ENCODE measurements around the gene CPT1B. TPM values are rescaled to one million over a fixed set of nuclear protein-coding genes. Genes with fewer than 3 reads are reported as not detected.

CPT1B gene
- total RNA-seq, 4 donors from 2014 or later: 9.7 to 38.7 (median 14.9) TPM

DNA sequence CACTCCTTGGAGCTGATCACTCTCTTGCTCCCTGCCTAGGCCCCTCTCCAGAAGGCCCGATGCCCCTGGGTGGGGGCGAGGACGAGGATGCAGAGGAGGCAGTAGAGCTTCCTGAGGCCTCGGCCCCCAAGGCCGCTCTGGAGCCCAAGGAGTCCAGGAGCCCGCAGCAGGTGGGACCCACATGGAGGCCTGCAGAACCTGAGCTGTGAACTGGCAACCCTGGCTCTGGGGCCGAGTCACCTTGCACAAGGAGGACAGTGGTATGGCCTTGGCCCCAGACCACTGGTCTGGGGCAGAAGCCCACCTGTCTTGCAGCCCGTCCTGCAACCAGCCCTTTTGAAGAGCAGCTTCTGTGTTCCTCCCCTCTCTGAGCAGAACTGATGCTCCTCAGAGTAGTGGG lies 59.1 kb downstream of the CPT1B start:
- TF ChIP-seq CTCF (IDR thresholded peaks at IDR 0.05) (no peak), POLR2A (IDR thresholded peaks at IDR 0.05) (no peak)
- intact Hi-C loops (cut with DNase I): no loop called here
- no peaks in the 10 kb centered on the region for H3K9me3 ChIP-seq
- 97 to 98% methylated on average over 5 to 7 of the region's 8 CpGs for WGBS, 2 donors
- H3K4me1 ChIP-seq: peaks cover 0 to under 1% of the 10 kb centered on the region in 2 donors
- no peak overlapping the region for H3K27ac ChIP-seq
- no peaks in the 10 kb centered on the region for H3K27me3 ChIP-seq
- peaks cover 29 to 45% of the 10 kb centered on the region in 2 donors for H3K36me3 ChIP-seq
- H3K4me3 ChIP-seq (replicated peaks in 1 of 3): no peak overlapping the region
- DNase-seq: no peak

Other genes with a start within 250 kb of the CPT1B start
- gene PPP6R2, start 235.1 kb downstream of the CPT1B start, total RNA-seq: 100 to 1,000 TPM in 1 of 4 donors, 10 to 100 TPM in 3; 65.7 to 103 (median 74.0) TPM
- gene SBF1, start 103.4 kb downstream of the CPT1B start, total RNA-seq: 100 to 1,000 TPM in 3 of 4 donors, 10 to 100 TPM in 1; 80.0 to 227 (median 128) TPM
- 10 to 100 TPM in 1 of 4 donors, 1 to 10 TPM in 3; 5.2 to 23.5 (median 6.6) TPM for gene ADM2, start 96.9 kb downstream of the CPT1B start, total RNA-seq
- 10 to 100 TPM in 1 of 4 donors, 1 to 10 TPM in 3; 2.1 to 11.3 (median 4.7) TPM for gene MIOX, start 91.6 kb downstream of the CPT1B start, total RNA-seq
- 100 to 1,000 TPM in 2 of 4 donors, 10 to 100 TPM in 2; 53.2 to 117 (median 96.6) TPM for gene LMF2, start 70.7 kb downstream of the CPT1B start, total RNA-seq
- 10 to 100 TPM; 39.6 to 47.5 (median 43.1) TPM for gene NCAPH2, start 70.2 kb downstream of the CPT1B start, total RNA-seq
- gene SCO2, start 52.8 kb downstream of the CPT1B start, total RNA-seq: 1 to 10 TPM in 3 of 4 donors, not detected in 1; 2.6 to 5.5 (median 2.9) TPM
- gene TYMP, start 48.4 kb downstream of the CPT1B start, total RNA-seq: 10 to 100 TPM; 28.0 to 61.0 (median 33.6) TPM
- under 1 TPM in 1 of 4 donors, not detected in 3; 0.27 TPM for gene KLHDC7B, start 32.5 kb downstream of the CPT1B start, total RNA-seq
- gene SYCE3, start 15.5 kb downstream of the CPT1B start, total RNA-seq: 1 to 10 TPM in 3 of 4 donors, not detected in 1; 3.5 to 6.0 (median 4.3) TPM
- 10 to 100 TPM; 49.1 to 96.9 (median 67.8) TPM for gene CHKB, start 4.4 kb upstream of the CPT1B start, total RNA-seq
- 1 to 10 TPM in 3 of 4 donors, under 1 TPM in 1; 0.94 to 3.3 (median 1.5) TPM for gene MAPK8IP2, start 22.4 kb upstream of the CPT1B start, total RNA-seq
- gene ARSA, start 49.7 kb upstream of the CPT1B start, total RNA-seq: 10 to 100 TPM; 30.9 to 73.5 (median 61.2) TPM
- 10 to 100 TPM; 11.5 to 23.0 (median 17.7) TPM for gene SHANK3, start 94.4 kb upstream of the CPT1B start, total RNA-seq
- gene ACR, start 159.8 kb upstream of the CPT1B start, total RNA-seq: 1 to 10 TPM in 1 of 4 donors, under 1 TPM in 1, not detected in 2; 0.27 to 1.4 TPM
- 10 to 100 TPM; 20.7 to 29.3 (median 27.0) TPM for gene RABL2B, start 205.2 kb upstream of the CPT1B start, total RNA-seq

Measured in thyroid gland (tissue), 4 donors.